ENCODE measurements around the gene DPF3.

GRCh38 chr14:72603639-72604038 lies 290.3 kb downstream of the DPF3 start:
- no peak for TF ChIP-seq FOXM1 (IDR thresholded peaks at IDR 0.05; ENCODE audit: borderline replicate concordance, low read depth)
- TF ChIP-seq USF1 (IDR thresholded peaks at IDR 0.05): no peak
- TF ChIP-seq EGR1 (IDR thresholded peaks at IDR 0.05): no peak
- TF ChIP-seq MAX (IDR thresholded peaks at IDR 0.05): no peak
- no peak for TF ChIP-seq TAF1 (IDR thresholded peaks at IDR 0.05; ENCODE audit: low read depth)
- TF ChIP-seq, protein P1, sequence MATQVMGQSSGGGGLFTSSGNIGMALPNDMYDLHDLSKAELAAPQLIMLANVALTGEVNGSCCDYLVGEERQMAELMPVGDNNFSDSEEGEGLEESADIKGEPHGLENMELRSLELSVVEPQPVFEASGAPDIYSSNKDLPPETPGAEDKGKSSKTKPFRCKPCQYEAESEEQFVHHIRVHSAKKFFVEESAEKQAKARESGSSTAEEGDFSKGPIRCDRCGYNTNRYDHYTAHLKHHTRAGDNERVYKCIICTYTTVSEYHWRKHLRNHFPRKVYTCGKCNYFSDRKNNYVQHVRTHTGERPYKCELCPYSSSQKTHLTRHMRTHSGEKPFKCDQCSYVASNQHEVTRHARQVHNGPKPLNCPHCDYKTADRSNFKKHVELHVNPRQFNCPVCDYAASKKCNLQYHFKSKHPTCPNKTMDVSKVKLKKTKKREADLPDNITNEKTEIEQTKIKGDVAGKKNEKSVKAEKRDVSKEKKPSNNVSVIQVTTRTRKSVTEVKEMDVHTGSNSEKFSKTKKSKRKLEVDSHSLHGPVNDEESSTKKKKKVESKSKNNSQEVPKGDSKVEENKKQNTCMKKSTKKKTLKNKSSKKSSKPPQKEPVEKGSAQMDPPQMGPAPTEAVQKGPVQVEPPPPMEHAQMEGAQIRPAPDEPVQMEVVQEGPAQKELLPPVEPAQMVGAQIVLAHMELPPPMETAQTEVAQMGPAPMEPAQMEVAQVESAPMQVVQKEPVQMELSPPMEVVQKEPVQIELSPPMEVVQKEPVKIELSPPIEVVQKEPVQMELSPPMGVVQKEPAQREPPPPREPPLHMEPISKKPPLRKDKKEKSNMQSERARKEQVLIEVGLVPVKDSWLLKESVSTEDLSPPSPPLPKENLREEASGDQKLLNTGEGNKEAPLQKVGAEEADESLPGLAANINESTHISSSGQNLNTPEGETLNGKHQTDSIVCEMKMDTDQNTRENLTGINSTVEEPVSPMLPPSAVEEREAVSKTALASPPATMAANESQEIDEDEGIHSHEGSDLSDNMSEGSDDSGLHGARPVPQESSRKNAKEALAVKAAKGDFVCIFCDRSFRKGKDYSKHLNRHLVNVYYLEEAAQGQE (IDR thresholded peaks at IDR 0.05; ENCODE audit: low read depth): no peak
- TF ChIP-seq RAD21 (IDR thresholded peaks at IDR 0.05; ENCODE audit: low read depth): no peak
- no peak for TF ChIP-seq EP300 (IDR thresholded peaks at IDR 0.05; ENCODE audit: borderline replicate concordance)
- TF ChIP-seq CREB1 (IDR thresholded peaks at IDR 0.05; ENCODE audit: low read depth): no peak
- no peak for TF ChIP-seq CEBPB (IDR thresholded peaks at IDR 0.05)
- TF ChIP-seq TCF12 (IDR thresholded peaks at IDR 0.05; ENCODE audit: low read depth): no peak
- TF ChIP-seq NFIC (IDR thresholded peaks at IDR 0.05): no peak
- no peak for TF ChIP-seq YY1 (IDR thresholded peaks at IDR 0.05; ENCODE audit: low read depth)
- no peak for TF ChIP-seq TEAD4 (IDR thresholded peaks at IDR 0.05)
